Measurements from ENCODE around the gene FARS2. TPM values are rescaled to one million over a fixed set of nuclear protein-coding genes. Genes with fewer than 3 reads are reported as not detected.

Gene FARS2
- polyA plus RNA-seq, 1 donor (not counting 4 experiments of a cell fraction or from before 2014, with no cell fraction given): 21.3 TPM

- DNase-seq (ENCODE audit: low read depth, low spot score) (no peak), FAIRE-seq (no peak)
- Histone ChIP-seq H2AFZ (ENCODE audit: control insufficient read depth, low read length) (no peak overlapping the region), H3K9me3 (ENCODE audit: control insufficient read depth, low read depth, low read length) (no peaks in the 10 kb centered on the region), H3K9ac (ENCODE audit: control insufficient read depth, extremely low read depth, insufficient read depth, low read length) (no peak overlapping the region), H3K27me3 (ENCODE audit: control insufficient read depth, extremely low read depth, insufficient read depth, low read length) (no peaks in the 10 kb centered on the region), H3K79me2 (ENCODE audit: control insufficient read depth, insufficient read depth, low read length) (no peaks in the 10 kb centered on the region), H3K4me3 (ENCODE audit: control insufficient read depth in 2 of 3, extremely low read depth in 1 of 3, insufficient read depth in 2 of 3, low read depth in 1 of 3, low read length in 3 of 3) (no peak overlapping the region), H3K36me3 (ENCODE audit: control insufficient read depth in 2 of 2, extremely low read depth in 1 of 2, insufficient read depth in 2 of 2, low read length in 2 of 2) (peaks cover 0 to 4% of the 10 kb centered on the region in 2 experiments), H3K27ac (ENCODE audit: control insufficient read depth, insufficient read depth, low read length) (no peak overlapping the region), H3K4me2 (ENCODE audit: control insufficient read depth, extremely low read depth, insufficient read depth, low read depth, low read length) (no peak overlapping the region), H3K9me1 (ENCODE audit: control insufficient read depth, extremely low read depth, insufficient read depth, low read length) (no peaks in the 10 kb centered on the region), H3K4me1 (ENCODE audit: control insufficient read depth, extremely low read depth, insufficient read depth, low read length) (no peaks in the 10 kb centered on the region), H4K20me1 (ENCODE audit: control insufficient read depth, extremely low read depth, insufficient read depth, low read length) (no peaks in the 10 kb centered on the region)
- TF ChIP-seq EZH2 (IDR thresholded peaks at IDR 0.05; ENCODE audit: low read length) (no peak), CTCF (optimal IDR thresholded peaks at IDR 0.05 in 1 of 3, IDR thresholded peaks at IDR 0.05 in 1 of 3, conservative IDR thresholded peaks at IDR 0.05 in 1 of 3; ENCODE audit: extremely low read depth in 1 of 3, insufficient read depth in 2 of 3, low read length in 3 of 3) (no peak)
- dilution Hi-C loops (cut with MboI; ENCODE audit: extremely low pct_ligation_motif_present, low sequenced_read_pairs): no loop called here
These were observed 391.3 kb downstream of the FARS2 start for GRCh38 chr6:5652406-5653137.

- dilution Hi-C loops (cut with MboI; ENCODE audit: extremely low pct_ligation_motif_present, low sequenced_read_pairs): no loop called here
- H3K79me2 ChIP-seq (ENCODE audit: control insufficient read depth, insufficient read depth, low read length): no peaks in the 10 kb centered on the region
- no peak for TF ChIP-seq EZH2 (IDR thresholded peaks at IDR 0.05; ENCODE audit: low read length)
- TF ChIP-seq CTCF (optimal IDR thresholded peaks at IDR 0.05 in 1 of 3, IDR thresholded peaks at IDR 0.05 in 1 of 3, conservative IDR thresholded peaks at IDR 0.05 in 1 of 3; ENCODE audit: extremely low read depth in 1 of 3, insufficient read depth in 2 of 3, low read length in 3 of 3): no peak
- H3K9me3 ChIP-seq (ENCODE audit: control insufficient read depth, low read depth, low read length): no peaks in the 10 kb centered on the region
- H3K27ac ChIP-seq (ENCODE audit: control insufficient read depth, insufficient read depth, low read length): no peak overlapping the region
- H3K9me1 ChIP-seq (ENCODE audit: control insufficient read depth, extremely low read depth, insufficient read depth, low read length): no peaks in the 10 kb centered on the region
- no peak for DNase-seq (ENCODE audit: low read depth, low spot score)
- H3K4me2 ChIP-seq (ENCODE audit: control insufficient read depth, extremely low read depth, insufficient read depth, low read depth, low read length): no peak overlapping the region
- no peak overlapping the region for H2AFZ ChIP-seq (ENCODE audit: control insufficient read depth, low read length)
- no peaks in the 10 kb centered on the region for H3K27me3 ChIP-seq (ENCODE audit: control insufficient read depth, extremely low read depth, insufficient read depth, low read length)
- no peaks in the 10 kb centered on the region for H4K20me1 ChIP-seq (ENCODE audit: control insufficient read depth, extremely low read depth, insufficient read depth, low read length)
- no peaks in the 10 kb centered on the region for H3K4me1 ChIP-seq (ENCODE audit: control insufficient read depth, extremely low read depth, insufficient read depth, low read length)
- H3K36me3 ChIP-seq (ENCODE audit: control insufficient read depth in 2 of 2, extremely low read depth in 1 of 2, insufficient read depth in 2 of 2, low read length in 2 of 2): peaks cover 0 to 4% of the 10 kb centered on the region in 2 experiments
- no peak for FAIRE-seq
- no peak overlapping the region for H3K9ac ChIP-seq (ENCODE audit: control insufficient read depth, extremely low read depth, insufficient read depth, low read length)
- H3K4me3 ChIP-seq (ENCODE audit: control insufficient read depth in 2 of 3, extremely low read depth in 1 of 3, insufficient read depth in 2 of 3, low read depth in 1 of 3, low read length in 3 of 3): no peak overlapping the region
These were observed 392.5 kb downstream of the FARS2 start for GRCh38 chr6:5653801-5654200.
